Esophagus squamous epithelium (tissue), 4 donors: ENCODE measurements around the gene ERAS.
"Not testable (repeated sequence)": the region's sequence is repeated elsewhere in the genome, so short reads cannot be mapped to it uniquely, and the experiment has no call there.

Source experiments
- POLR2A ChIP-seq, 4 donors: fragments of 450-650 bp; IDR thresholded peaks; one replicate each; pipeline ENCODE4 v1.6.1; 2017; ENCODE audit warnings: antibody characterized with exemption in 4 of 4, mild to moderate bottlenecking in 4 of 4, moderate library complexity in 3 of 4
- TF ChIP-seq, protein P1 (sequence below), 6 experiments: fragments of 450-650 bp in 4 of 6; fragments of 200-600 bp in 2 of 6; sonication (generic) in 2 of 6; IDR thresholded peaks; one replicate each; pipeline ENCODE4 v1.5.1; 2016 to 2019; ENCODE audit warnings: antibody characterized with exemption in 6 of 6, mild to moderate bottlenecking in 4 of 6, moderate library complexity in 4 of 6

DNA sequence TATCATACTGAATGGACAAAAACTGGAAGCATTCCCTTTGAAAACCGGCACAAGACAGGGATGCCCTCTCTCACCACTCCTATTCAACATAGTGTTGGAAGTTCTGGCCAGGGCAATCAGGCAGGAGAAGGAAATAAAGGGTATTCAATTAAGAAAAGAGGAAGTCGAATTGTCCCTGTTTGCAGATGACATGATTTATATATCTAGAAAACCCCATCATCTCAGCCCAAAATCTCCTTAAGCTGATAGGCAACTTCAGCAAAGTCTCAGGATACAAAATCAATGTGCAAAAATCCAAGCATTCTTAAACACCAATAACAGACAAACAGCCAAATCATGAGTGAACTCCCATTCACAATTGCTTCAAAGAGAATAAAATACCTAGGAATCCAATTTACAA is 45.7 kb downstream of the ERAS start:
- TF ChIP-seq, protein P1, sequence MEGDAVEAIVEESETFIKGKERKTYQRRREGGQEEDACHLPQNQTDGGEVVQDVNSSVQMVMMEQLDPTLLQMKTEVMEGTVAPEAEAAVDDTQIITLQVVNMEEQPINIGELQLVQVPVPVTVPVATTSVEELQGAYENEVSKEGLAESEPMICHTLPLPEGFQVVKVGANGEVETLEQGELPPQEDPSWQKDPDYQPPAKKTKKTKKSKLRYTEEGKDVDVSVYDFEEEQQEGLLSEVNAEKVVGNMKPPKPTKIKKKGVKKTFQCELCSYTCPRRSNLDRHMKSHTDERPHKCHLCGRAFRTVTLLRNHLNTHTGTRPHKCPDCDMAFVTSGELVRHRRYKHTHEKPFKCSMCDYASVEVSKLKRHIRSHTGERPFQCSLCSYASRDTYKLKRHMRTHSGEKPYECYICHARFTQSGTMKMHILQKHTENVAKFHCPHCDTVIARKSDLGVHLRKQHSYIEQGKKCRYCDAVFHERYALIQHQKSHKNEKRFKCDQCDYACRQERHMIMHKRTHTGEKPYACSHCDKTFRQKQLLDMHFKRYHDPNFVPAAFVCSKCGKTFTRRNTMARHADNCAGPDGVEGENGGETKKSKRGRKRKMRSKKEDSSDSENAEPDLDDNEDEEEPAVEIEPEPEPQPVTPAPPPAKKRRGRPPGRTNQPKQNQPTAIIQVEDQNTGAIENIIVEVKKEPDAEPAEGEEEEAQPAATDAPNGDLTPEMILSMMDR (IDR thresholded peaks at IDR 0.05), result not testable (repeated sequence)
- not testable (repeated sequence) for TF ChIP-seq POLR2A (IDR thresholded peaks at IDR 0.05)
